Ovary (tissue), 9 donors: Measurements from ENCODE around the gene NFKBIE. TPM values are rescaled to one million over a fixed set of nuclear protein-coding genes. Genes with fewer than 3 reads are reported as not detected.

ENCODE experiments used
- DNase-seq, 5 donors: peaks; one replicate each; pipeline ENCODE4 v3.0.0-alpha.2; 2019 to 2020
- H3K27ac ChIP-seq, 2 donors: fragments of 200-600 bp; one replicate each; pipeline versions ENCODE4 v1.5.1 to v1.8.0; 2019 to 2022
- H3K27me3 ChIP-seq: fragments of 200-600 bp; one replicate; pipeline ENCODE4 v1.8.0; 2022
- H3K36me3 ChIP-seq: fragments of 200-600 bp; sonication (generic); one replicate; pipeline ENCODE4 v1.5.1; 2019
- H3K4me1 ChIP-seq: one replicate; pipeline ENCODE4 v1.8.1; 2013; ENCODE audit warnings: mild to moderate bottlenecking, moderate library complexity; ENCODE audit not compliant: insufficient read depth
- H3K4me3 ChIP-seq: fragments of 200-600 bp; sonication (generic); one replicate; pipeline ENCODE4 v1.5.1; 2017
- H3K9me3 ChIP-seq, 2 donors: fragments of 200-600 bp in 1 of 2; sonication (generic) in 1 of 2; one replicate each; pipeline versions ENCODE4 v1.5.1 to v1.8.1; 2013 to 2019; ENCODE audit warnings: mild to moderate bottlenecking in 1 of 2, moderate library complexity in 1 of 2
- EP300 ChIP-seq: sonication (generic); formaldehyde crosslinking; IDR thresholded peaks from one replicate; pipeline ENCODE4 v1.6.1; 2017; ENCODE audit warnings: antibody characterized with exemption
- POLR2A ChIP-seq: fragments of 450-650 bp; IDR thresholded peaks from one replicate; pipeline ENCODE4 v1.6.1; 2017; ENCODE audit warnings: antibody characterized with exemption, mild to moderate bottlenecking, moderate library complexity
- WGBS, 3 donors: extraction: QIAGEN DNeasy Blood & Tissue Kit in 1 of 3; methylation state at CpG; one replicate each; pipeline versions ENCODE4 v1.1.5 to v1.1.7; 2013 to 2017; 5-methylcytosine and 5-hydroxymethylcytosine counted together
- intact Hi-C, 4 donors: fragments of 100-400 bp; cut with DNase I; formaldehyde crosslinking; loops; one replicate each; pipeline versions ENCODE4 v1.11.0 to v1.15.1; 2022 to 2023
- polyA plus RNA-seq, 2 donors: library from polyadenylated mRNA; stranded (reverse); fragments of 200-250 nt in 1 of 2; fragments of 350-450 nt in 1 of 2; fragmentation: Illumina TruSeq in 1 of 2; extraction: RNeasy Lipid Tissue Mini Kit (QIAGEN cat#74804) in 1 of 2; gene quantifications; one replicate each; pipeline ENCODE4 v1.2.3, GENCODE V29; 2013 to 2014
- total RNA-seq, 7 donors: library from RNA; depleted of rRNA in 2 of 7; stranded (reverse); fragments of >200 nt in 2 of 7; fragmentation: NEBNext Ultra II Directional in 3 of 7; extraction: Animal tissue kit (Norgen Biotek cat#: 25700) in 3 of 7; gene quantifications; one replicate each; pipeline versions ENCODE4 v1.1.0 to v1.2.4, GENCODE V29; 2016 to 2023
- TF ChIP-seq, protein P1 (sequence below), 3 donors: fragments of 450-650 bp in 2 of 3; fragments of 200-600 bp in 1 of 3; IDR thresholded peaks; one replicate each; pipeline versions ENCODE4 v1.5.1 to v1.8.0; 2016 to 2022; ENCODE audit warnings: antibody characterized with exemption in 3 of 3, mild to moderate bottlenecking in 1 of 3
- donor health status: DM: no; HTN: no; CAD: no; lungs with moderate emphysema.
- donor health status: DM: no; HTN: no; CAD: no.
- donor health status: Bipolar disorder and iron deficiency.
- donor health status: DM: yes; HTN: yes; CAD: no.
- donor health status: DM: no; HTN: no; CAD: no.
- donor health status: DM: yes; HTN: yes; CAD: no.

Gene NFKBIE
- total and polyA plus RNA-seq, 9 donors = 2.7 to 93.6 (median 4.9) TPM

DNA sequence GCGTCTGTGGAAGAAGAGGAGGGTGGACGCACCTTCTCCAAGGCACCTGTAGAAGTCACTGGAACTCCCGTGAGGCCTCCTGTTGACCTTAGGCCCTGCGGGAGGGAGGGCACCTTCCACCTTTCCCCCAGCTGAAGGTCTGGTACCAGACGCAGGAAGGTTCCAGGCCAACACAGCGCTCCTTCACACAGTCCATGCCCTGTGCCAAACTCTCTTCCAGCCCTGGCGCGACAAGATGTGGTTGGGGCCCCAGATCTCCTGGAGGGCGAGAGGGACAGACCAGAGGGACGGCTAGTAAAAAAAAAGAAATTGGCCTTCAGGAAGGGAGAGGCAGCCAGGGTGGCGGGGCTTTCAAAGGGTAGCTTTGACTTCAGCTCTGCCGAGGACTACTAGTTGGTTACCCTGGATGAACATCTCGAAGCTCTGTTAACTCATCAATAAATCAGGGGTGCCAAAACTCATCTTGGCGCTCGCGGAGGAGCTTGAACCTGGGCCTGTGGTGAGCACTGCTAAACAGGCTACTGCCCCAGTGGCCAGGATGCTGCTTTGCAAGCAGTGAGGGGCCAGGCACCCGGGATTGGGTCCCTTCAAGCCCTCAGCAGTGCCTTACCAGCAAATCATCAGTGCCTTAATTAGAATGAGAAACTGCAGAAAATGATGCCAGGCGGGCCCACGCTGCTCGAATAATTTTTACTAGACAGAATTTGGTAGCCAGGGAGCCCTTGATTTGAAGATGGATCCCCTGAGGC lies 32.9 kb upstream of the NFKBIE start:
- DNase-seq = no peak
- no peak overlapping the region for H3K4me3 ChIP-seq
- intact Hi-C loops = no loop called here
- H3K9me3 ChIP-seq = no peaks in the 10 kb centered on the region
- no peaks in the 10 kb centered on the region for H3K4me1 ChIP-seq
- no peaks in the 10 kb centered on the region for H3K27me3 ChIP-seq
- WGBS, 3 donors = 21 to 33% (median 32%) methylated on average over 20 of the region's 20 CpGs
- TF ChIP-seq, protein P1, sequence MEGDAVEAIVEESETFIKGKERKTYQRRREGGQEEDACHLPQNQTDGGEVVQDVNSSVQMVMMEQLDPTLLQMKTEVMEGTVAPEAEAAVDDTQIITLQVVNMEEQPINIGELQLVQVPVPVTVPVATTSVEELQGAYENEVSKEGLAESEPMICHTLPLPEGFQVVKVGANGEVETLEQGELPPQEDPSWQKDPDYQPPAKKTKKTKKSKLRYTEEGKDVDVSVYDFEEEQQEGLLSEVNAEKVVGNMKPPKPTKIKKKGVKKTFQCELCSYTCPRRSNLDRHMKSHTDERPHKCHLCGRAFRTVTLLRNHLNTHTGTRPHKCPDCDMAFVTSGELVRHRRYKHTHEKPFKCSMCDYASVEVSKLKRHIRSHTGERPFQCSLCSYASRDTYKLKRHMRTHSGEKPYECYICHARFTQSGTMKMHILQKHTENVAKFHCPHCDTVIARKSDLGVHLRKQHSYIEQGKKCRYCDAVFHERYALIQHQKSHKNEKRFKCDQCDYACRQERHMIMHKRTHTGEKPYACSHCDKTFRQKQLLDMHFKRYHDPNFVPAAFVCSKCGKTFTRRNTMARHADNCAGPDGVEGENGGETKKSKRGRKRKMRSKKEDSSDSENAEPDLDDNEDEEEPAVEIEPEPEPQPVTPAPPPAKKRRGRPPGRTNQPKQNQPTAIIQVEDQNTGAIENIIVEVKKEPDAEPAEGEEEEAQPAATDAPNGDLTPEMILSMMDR (IDR thresholded peaks at IDR 0.05) = no peak
- TF ChIP-seq EP300 (no peak), POLR2A (no peak)
- H3K27ac ChIP-seq = no peak overlapping the region
- no peaks in the 10 kb centered on the region for H3K36me3 ChIP-seq

DNA sequence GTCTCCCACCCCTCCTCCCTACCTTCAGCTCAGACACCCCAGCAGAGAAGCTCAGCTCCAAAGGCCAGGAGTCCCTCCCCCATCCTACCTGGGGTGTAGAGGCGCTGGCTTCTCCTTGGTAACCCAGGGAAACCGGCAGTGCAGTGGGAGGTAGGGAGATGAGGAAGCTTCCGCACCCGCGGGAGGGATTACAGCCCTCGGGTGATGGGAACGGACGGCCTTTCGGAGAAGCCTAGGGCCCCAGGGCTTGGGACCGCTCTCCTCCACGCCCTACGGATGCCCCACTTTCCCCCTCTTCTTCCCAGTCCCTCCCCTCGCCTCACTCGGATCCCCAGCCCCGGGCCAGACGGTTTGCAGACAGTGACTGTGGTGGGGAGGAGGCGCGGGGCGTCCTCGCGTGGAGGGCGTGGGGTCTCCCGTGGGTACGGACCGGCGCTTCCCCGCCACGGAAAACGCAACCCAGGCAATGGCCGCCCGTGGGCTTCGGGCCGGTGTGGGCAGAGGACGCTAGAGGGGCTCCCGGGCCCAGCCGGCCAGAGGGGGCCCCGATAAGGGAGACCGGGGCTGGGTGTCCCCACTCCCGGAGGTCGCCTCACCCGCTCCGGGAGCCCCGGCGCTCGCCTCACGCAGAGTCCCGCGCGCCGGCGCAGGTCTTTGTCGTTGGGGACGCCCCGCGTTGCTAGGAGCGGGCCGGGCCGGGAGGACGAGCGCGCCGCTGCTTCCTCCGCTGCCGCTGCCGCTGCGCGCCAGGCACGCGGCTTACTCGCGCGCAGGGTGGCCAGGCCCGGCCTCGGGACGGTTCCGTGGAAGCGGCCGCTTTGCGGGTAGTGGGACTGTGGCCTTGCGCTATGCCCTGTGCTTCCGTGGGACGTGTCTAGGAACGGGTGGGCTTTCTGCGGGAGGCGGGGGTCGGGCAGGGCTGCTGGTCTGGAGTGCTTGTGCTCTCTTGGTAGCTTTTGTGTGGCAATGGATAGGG lies 32.0 kb upstream of the NFKBIE start:
- TF ChIP-seq, protein P1 (IDR thresholded peaks at IDR 0.05) = no peak
- TF ChIP-seq POLR2A = no peak
- TF ChIP-seq EP300 = no peak
- DNase-seq = peak; percentile 42 to 78 (median 66)
- WGBS, 3 donors = 1 to 2% (median 1%) methylated on average over 32 to 86 of the region's 86 CpGs
- Histone ChIP-seq H3K36me3 (no peaks in the 10 kb centered on the region), H3K4me1 (no peaks in the 10 kb centered on the region), H3K4me3 (peak overlapping the region; percentile 46), H3K9me3 (no peaks in the 10 kb centered on the region), H3K27ac (no peak overlapping the region), H3K27me3 (no peaks in the 10 kb centered on the region)
- intact Hi-C loops = no loop called here

DNA sequence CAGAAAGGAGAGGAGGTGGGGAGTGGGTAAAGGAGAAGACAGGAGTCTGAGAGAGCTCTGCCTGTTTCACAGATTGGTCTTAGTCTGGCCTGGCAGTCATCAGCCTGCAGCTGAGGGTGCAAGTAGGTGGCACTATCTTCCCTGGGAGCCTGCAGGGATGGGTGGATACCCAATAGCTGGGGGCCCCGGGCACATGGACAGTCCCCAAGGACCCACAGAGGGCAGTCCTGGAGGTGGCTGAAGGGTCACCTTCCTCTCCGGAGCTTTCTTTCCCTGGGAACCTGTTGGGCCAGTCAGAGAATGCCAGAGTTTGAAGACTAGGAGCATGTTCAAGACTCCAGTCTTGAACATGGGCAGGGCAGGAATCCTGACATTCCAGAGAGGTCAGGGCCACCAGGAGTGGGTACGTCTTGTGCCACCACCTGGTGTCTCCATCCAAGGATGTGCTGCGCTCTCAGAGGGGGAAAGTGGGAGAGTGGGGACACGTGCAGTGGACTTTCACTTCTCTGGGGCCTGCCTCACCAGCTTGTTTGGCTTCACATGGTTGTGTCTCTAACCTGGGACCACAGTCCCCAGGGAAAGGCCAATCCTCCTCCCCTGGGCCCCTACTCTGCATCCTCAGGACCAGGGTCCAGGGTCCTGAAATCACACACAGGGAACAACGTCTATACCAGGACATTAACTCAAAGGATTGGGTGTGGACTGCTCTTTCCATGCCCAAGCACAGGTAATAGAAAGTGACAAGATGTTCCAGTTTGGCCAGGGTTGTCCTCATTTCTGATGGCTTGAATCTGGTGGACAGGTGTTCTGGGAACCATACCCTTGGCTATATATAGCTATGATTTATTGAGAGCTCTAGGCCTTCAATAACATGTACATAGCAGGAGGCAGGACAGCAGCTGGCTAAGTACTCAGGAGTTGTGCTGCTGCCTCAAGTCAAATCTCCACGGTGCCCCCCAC lies 29.8 kb upstream of the NFKBIE start:
- no peak for DNase-seq
- Histone ChIP-seq H3K36me3 (no peaks in the 10 kb centered on the region), H3K27ac (no peak overlapping the region), H3K4me1 (no peaks in the 10 kb centered on the region), H3K27me3 (no peaks in the 10 kb centered on the region), H3K4me3 (no peak overlapping the region), H3K9me3 (no peaks in the 10 kb centered on the region)
- TF ChIP-seq EP300 = no peak
- no peak for TF ChIP-seq POLR2A
- TF ChIP-seq, protein P1 (IDR thresholded peaks at IDR 0.05) = no peak
- 52 to 72% (median 65%) methylated on average over 7 of the region's 7 CpGs for WGBS, 3 donors
- intact Hi-C loops = no loop called here
